Measurements from ENCODE around the gene DNAH7.

DNAH7 gene

DNA sequence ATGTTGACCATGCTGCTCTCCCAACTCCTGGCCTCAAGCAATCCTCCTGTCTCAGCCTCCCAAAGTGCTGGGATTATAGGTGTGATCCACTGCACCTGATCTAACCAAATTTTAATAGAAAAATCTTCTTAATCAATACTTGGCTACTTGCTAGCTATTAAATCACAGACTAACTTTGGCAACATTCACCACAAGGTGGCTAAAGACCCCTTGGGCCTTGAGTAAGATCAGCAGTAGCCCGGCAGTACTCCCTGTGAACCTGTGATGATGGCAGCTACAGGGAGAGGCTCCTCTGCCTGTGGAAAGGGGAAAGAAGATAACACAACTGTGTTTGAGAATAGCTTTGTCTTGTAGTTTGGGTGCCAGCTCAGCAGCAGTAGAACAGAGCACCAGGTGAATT, 308.8 kb downstream of the DNAH7 start:
- peaks cover 2% of the 10 kb centered on the region; the same call in 1 of the 2 replicates for H3K9me3 ChIP-seq (ENCODE audit: control insufficient read depth, insufficient read depth, low read length)
- H3K4me3 ChIP-seq (ENCODE audit: low read depth, low read length), result no peak overlapping the region
- H3K4me1 ChIP-seq (ENCODE audit: control insufficient read depth, insufficient read depth, low read length), result peaks cover 7% of the 10 kb centered on the region; the same call in 1 of the 2 replicates
- no peak overlapping the region for H3K27ac ChIP-seq (ENCODE audit: low read depth, low read length)
- no peak overlapping the region for H3K9ac ChIP-seq (ENCODE audit: low read depth, low read length)
- H3K27me3 ChIP-seq (ENCODE audit: control insufficient read depth, insufficient read depth, low read length), result no peaks in the 10 kb centered on the region
- H3K36me3 ChIP-seq (ENCODE audit: control insufficient read depth, insufficient read depth, low read length), result no peaks in the 10 kb centered on the region

DNA sequence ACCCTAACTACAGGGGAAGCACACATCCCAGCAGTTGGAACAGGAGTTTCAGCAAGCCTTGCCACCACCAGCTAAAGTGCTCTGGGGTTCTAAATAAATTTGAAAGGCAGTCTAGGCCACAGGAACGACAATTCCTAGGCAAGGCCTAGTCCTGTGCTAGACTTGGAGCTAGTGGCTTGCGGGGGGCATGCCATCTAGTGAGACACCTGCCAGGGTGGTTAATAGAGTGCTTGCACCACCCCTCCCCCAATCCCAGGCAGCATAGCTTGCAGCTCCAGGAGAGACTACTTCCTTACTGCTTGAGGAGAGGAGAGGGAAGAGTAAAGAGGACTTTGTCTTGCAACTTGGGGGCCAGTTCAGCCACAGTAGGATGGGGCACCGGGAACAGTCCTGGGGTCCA, 309.8 kb downstream of the DNAH7 start:
- Histone ChIP-seq H3K27ac (ENCODE audit: low read depth, low read length) (no peak overlapping the region), H3K9me3 (ENCODE audit: control insufficient read depth, insufficient read depth, low read length) (no peaks in the 10 kb centered on the region), H3K4me3 (ENCODE audit: low read depth, low read length) (no peak overlapping the region), H3K36me3 (ENCODE audit: control insufficient read depth, insufficient read depth, low read length) (no peaks in the 10 kb centered on the region), H3K27me3 (ENCODE audit: control insufficient read depth, insufficient read depth, low read length) (no peaks in the 10 kb centered on the region), H3K4me1 (ENCODE audit: control insufficient read depth, insufficient read depth, low read length) (peaks cover 7% of the 10 kb centered on the region; the same call in 1 of the 2 replicates), H3K9ac (ENCODE audit: low read depth, low read length) (no peak overlapping the region)

DNA sequence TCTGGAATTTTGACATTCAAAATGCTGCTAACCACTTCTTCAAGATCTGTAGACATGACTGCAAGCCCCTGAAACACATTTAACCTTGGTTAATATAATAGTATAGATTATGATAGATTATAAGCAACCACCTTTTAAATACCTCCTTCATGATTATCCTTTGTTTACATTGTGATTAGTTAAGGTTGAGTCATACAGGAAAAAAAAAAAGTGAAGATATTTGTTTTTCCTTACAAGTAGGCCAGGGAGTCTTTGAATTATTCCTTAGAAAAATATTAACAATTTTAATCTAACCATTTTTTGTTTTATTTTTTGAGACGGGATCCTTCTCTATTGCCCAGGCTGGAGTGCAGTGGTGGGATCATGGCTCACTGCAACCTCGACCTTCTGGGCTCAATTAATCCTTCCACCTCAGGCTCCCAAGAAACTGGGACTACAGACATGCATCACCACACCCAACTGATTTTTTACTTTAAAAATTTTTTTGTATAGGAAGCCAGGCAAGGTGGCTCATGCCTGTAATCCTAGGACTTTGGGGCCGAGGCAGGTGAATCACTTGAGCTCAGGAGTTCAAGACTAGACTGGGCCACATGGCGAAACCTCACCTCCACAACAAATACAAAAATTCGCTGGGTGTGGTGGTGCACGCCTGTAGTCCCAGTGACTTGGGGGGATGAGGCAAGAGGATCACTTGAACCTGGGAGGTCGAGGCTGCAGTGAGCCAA, 312.3 kb downstream of the DNAH7 start:
- H3K27ac ChIP-seq (ENCODE audit: low read depth, low read length), result no peak overlapping the region
- no peak overlapping the region for H3K9ac ChIP-seq (ENCODE audit: low read depth, low read length)
- H3K9me3 ChIP-seq (ENCODE audit: control insufficient read depth, insufficient read depth, low read length), result no peaks in the 10 kb centered on the region

DNA sequence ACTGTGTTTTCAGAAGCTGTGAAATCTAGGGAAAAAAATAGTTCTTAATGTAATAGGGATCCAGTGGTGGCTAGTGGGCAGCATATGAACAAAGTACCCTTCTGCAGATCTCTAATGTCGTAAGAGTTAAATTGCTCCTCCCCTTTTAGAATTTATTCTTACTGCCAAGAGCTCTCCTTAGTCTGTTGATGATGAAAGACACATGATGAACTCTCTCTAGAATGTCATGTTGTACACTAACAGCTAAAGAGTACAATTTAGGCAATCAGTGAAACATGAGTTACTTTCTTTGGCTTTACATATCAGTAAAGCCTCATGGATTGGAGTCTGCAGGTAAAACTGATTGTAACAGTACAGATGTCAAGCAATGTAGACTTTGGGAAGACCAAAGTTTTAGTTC, 327.4 kb downstream of the DNAH7 start:
- no peak overlapping the region for H3K9ac ChIP-seq (ENCODE audit: low read depth, low read length)
- H3K9me3 ChIP-seq (ENCODE audit: control insufficient read depth, insufficient read depth, low read length), result peaks cover 25% of the 10 kb centered on the region
- peaks cover 56% of the 10 kb centered on the region for H3K36me3 ChIP-seq (ENCODE audit: control insufficient read depth, insufficient read depth, low read length)
- no peaks in the 10 kb centered on the region for H3K27me3 ChIP-seq (ENCODE audit: control insufficient read depth, insufficient read depth, low read length)
- H3K27ac ChIP-seq (ENCODE audit: low read depth, low read length), result no peak overlapping the region
- no peak overlapping the region for H3K4me3 ChIP-seq (ENCODE audit: low read depth, low read length)
- no peaks in the 10 kb centered on the region for H3K4me1 ChIP-seq (ENCODE audit: control insufficient read depth, insufficient read depth, low read length)

More for the DNA sequence above, 312.3 kb downstream of the DNAH7 start:
- H3K36me3 ChIP-seq (ENCODE audit: control insufficient read depth, insufficient read depth, low read length), result no peaks in the 10 kb centered on the region
- H3K4me1 ChIP-seq (ENCODE audit: control insufficient read depth, insufficient read depth, low read length), result peaks cover 7% of the 10 kb centered on the region; the same call in 1 of the 2 replicates
- H3K4me3 ChIP-seq (ENCODE audit: low read depth, low read length), result no peak overlapping the region
- H3K27me3 ChIP-seq (ENCODE audit: control insufficient read depth, insufficient read depth, low read length), result no peaks in the 10 kb centered on the region

DNA sequence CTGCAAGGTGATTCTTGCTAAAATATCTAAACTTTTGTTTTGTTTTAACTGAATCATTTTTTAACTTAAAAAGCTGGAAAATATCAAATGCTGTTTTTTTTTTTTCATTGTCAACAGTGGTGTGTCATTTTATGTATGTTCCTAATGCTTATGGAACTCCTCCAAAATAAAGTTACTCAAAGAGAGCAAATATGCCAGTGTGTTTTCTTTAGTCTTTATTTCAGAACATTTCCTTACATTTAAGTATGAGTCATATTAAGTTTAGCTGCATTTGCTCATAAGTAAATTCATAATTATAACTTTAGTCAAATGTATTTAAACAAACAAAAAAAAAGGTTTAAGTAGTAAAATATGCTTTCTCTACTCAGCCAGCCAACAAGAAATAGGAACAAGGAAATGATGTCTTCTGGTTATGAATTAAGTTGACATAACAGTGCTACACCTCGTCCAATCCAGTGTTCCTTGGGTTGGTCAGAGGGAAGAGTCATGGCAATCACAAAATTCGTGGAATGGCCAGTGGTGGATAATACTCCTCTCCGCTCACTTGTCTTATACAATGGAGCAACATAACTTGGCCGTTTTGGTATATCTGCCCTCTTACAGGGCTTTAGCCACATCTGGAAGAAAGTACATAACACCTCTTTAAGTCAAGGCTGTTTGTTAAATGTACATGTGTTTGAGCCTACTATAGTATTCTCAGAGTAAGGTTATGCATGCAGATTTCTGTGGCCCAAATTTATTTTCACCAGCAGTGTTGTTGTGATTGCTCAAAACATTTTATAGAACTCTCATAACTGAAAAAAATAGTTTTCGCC, 330.9 kb downstream of the DNAH7 start:
- H3K36me3 ChIP-seq (ENCODE audit: control insufficient read depth, insufficient read depth, low read length), result peaks cover 70% of the 10 kb centered on the region
- H3K9me3 ChIP-seq (ENCODE audit: control insufficient read depth, insufficient read depth, low read length), result peaks cover 14% of the 10 kb centered on the region
- H3K4me1 ChIP-seq (ENCODE audit: control insufficient read depth, insufficient read depth, low read length), result no peaks in the 10 kb centered on the region
- H3K9ac ChIP-seq (ENCODE audit: low read depth, low read length), result no peak overlapping the region
- H3K27ac ChIP-seq (ENCODE audit: low read depth, low read length), result no peak overlapping the region
- H3K4me3 ChIP-seq (ENCODE audit: low read depth, low read length), result no peak overlapping the region
- no peaks in the 10 kb centered on the region for H3K27me3 ChIP-seq (ENCODE audit: control insufficient read depth, insufficient read depth, low read length)

DNA sequence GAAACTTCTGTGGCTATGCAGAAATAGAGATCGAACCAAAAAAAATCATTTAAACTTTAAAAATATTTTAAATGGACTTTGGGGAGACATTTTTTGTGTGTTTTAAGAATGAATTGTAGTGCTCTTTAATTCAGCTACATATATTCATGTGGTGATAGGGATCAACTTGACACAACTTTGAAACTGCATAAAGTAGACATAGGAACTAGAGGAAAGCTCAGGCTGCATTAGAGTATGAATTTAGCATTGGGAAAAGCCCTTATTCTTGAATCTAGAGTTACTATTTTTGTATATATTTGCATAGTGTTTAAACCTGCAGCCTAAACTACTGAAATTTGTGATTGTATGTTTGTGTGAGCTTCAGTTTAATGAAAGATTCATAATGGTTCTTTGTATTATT, 333.3 kb downstream of the DNAH7 start:
- no peak overlapping the region for H3K4me3 ChIP-seq (ENCODE audit: low read depth, low read length)
- H3K9ac ChIP-seq (ENCODE audit: low read depth, low read length), result no peak overlapping the region
- H3K4me1 ChIP-seq (ENCODE audit: control insufficient read depth, insufficient read depth, low read length), result no peaks in the 10 kb centered on the region
- H3K27me3 ChIP-seq (ENCODE audit: control insufficient read depth, insufficient read depth, low read length), result no peaks in the 10 kb centered on the region
- no peaks in the 10 kb centered on the region for H3K9me3 ChIP-seq (ENCODE audit: control insufficient read depth, insufficient read depth, low read length)
- H3K36me3 ChIP-seq (ENCODE audit: control insufficient read depth, insufficient read depth, low read length), result peaks cover 72% of the 10 kb centered on the region
- H3K27ac ChIP-seq (ENCODE audit: low read depth, low read length), result no peak overlapping the region

DNA sequence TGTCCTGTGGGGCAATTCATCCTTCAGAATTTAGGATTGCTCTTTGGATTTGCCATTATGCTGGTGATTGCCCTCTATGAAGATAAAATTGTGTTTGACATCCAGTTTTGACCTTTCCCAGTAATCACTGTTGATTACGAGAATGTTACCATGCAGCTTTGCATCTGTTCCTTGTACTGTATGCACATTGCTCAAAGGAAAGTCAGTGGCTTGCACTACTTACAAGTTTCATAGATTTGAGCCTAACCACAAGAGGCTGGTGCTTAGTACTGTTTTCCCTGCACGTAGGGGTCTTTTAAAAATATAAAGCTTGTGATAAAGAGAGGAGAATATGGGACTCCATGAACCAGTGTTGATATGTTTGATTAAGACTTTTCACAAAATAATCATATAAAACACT, 333.7 kb downstream of the DNAH7 start:
- H3K4me1 ChIP-seq (ENCODE audit: control insufficient read depth, insufficient read depth, low read length), result no peaks in the 10 kb centered on the region
- H3K36me3 ChIP-seq (ENCODE audit: control insufficient read depth, insufficient read depth, low read length), result peaks cover 76% of the 10 kb centered on the region
- no peaks in the 10 kb centered on the region for H3K9me3 ChIP-seq (ENCODE audit: control insufficient read depth, insufficient read depth, low read length)
- no peak overlapping the region for H3K27ac ChIP-seq (ENCODE audit: low read depth, low read length)
- H3K9ac ChIP-seq (ENCODE audit: low read depth, low read length), result no peak overlapping the region
- H3K27me3 ChIP-seq (ENCODE audit: control insufficient read depth, insufficient read depth, low read length), result no peaks in the 10 kb centered on the region
- no peak overlapping the region for H3K4me3 ChIP-seq (ENCODE audit: low read depth, low read length)

DNA sequence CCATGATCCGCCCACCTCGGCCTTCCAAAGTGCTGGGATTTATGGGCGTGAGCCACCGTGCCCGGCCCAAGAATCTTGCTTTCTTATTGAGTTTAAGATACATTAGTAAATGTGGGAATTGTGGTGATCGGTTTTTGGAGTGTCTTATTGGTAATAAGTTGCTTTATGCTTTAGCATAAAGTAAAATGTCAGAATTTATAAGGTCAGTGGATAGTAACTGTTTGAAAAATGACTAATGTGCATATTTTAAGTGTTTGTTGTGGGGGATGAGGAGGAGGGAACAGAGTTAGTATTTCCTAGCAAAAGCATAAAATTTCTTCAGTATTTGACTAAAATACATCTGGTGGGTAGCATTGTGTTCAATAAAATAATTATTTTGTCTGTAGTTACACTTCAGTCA, 334.2 kb downstream of the DNAH7 start:
- Histone ChIP-seq H3K4me3 (ENCODE audit: low read depth, low read length) (no peak overlapping the region), H3K9me3 (ENCODE audit: control insufficient read depth, insufficient read depth, low read length) (no peaks in the 10 kb centered on the region), H3K4me1 (ENCODE audit: control insufficient read depth, insufficient read depth, low read length) (no peaks in the 10 kb centered on the region), H3K27me3 (ENCODE audit: control insufficient read depth, insufficient read depth, low read length) (no peaks in the 10 kb centered on the region), H3K27ac (ENCODE audit: low read depth, low read length) (no peak overlapping the region), H3K9ac (ENCODE audit: low read depth, low read length) (no peak overlapping the region), H3K36me3 (ENCODE audit: control insufficient read depth, insufficient read depth, low read length) (peaks cover 79% of the 10 kb centered on the region)

DNA sequence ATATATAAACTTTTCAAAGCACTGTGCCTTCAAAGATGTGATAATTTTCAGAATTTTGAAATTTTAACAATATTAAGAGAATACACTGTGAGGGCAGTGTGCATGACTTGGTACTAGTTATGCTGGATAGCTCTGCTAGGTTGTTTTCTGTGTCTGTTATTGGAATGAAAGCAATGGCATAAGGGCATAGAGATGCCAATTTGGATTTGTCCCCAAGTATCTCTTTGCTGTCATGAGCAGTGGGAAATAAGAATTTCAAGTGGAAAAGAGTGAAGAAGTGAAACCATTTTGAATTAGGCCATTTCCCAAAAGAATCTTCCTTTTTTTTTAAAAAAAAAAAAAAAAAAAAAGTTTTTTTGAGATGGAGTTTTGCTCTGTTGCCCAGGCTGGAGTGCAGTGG, 334.8 kb downstream of the DNAH7 start:
- Histone ChIP-seq H3K9me3 (ENCODE audit: control insufficient read depth, insufficient read depth, low read length) (no peaks in the 10 kb centered on the region), H3K36me3 (ENCODE audit: control insufficient read depth, insufficient read depth, low read length) (peaks cover 80% of the 10 kb centered on the region)

DNA sequence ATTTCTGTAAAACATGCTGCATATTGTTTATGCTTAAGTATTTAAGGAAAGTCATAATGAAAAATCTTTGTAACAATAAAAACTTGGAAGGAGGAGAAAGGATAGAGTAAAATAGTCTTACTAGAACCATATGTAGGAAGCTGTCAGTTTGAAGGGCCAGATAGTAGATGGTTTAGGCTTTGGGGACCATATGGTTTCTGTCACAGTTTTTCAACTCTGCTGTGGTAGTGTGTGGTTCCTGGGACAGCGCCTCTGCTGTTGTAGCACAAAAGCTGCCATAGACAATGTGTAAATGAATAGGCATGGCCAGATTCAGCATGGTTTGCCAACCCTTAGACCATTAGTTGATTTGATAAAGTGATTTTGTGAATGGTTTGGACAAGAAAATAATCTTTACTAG, 336.1 kb downstream of the DNAH7 start:
- no peak overlapping the region for H3K4me3 ChIP-seq (ENCODE audit: low read depth, low read length)
- H3K9ac ChIP-seq (ENCODE audit: low read depth, low read length), result no peak overlapping the region

More for the DNA sequence above, 334.8 kb downstream of the DNAH7 start:
- Histone ChIP-seq H3K27me3 (ENCODE audit: control insufficient read depth, insufficient read depth, low read length) (no peaks in the 10 kb centered on the region), H3K4me3 (ENCODE audit: low read depth, low read length) (no peak overlapping the region), H3K27ac (ENCODE audit: low read depth, low read length) (no peak overlapping the region), H3K4me1 (ENCODE audit: control insufficient read depth, insufficient read depth, low read length) (no peaks in the 10 kb centered on the region), H3K9ac (ENCODE audit: low read depth, low read length) (no peak overlapping the region)

DNA sequence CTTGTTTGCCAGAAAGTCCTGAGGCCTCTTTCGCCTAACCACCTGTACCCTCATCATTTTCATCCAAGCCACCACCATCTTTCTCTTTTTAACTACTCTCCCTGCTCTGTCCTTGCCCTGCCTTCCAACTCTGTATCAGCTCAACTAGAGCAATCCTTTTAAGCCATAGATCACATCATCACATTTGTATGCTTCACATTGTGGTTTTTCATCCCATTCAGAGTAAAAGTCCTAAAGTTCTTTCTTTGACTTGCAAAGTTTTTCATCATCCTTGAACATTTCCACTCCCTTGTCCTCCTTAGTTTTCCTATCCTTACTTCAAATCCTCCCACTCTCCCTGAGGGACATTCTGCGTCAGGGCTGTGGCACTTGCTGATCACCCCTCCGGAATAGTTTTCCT, 337.7 kb downstream of the DNAH7 start:
- Histone ChIP-seq H3K27ac (ENCODE audit: low read depth, low read length) (no peak overlapping the region), H3K9ac (ENCODE audit: low read depth, low read length) (no peak overlapping the region), H3K27me3 (ENCODE audit: control insufficient read depth, insufficient read depth, low read length) (no peaks in the 10 kb centered on the region), H3K9me3 (ENCODE audit: control insufficient read depth, insufficient read depth, low read length) (no peaks in the 10 kb centered on the region), H3K36me3 (ENCODE audit: control insufficient read depth, insufficient read depth, low read length) (peaks cover 86% of the 10 kb centered on the region), H3K4me3 (ENCODE audit: low read depth, low read length) (no peak overlapping the region), H3K4me1 (ENCODE audit: control insufficient read depth, insufficient read depth, low read length) (no peaks in the 10 kb centered on the region)

More for the DNA sequence above, 336.1 kb downstream of the DNAH7 start:
- Histone ChIP-seq H3K27me3 (ENCODE audit: control insufficient read depth, insufficient read depth, low read length) (no peaks in the 10 kb centered on the region), H3K9me3 (ENCODE audit: control insufficient read depth, insufficient read depth, low read length) (no peaks in the 10 kb centered on the region), H3K4me1 (ENCODE audit: control insufficient read depth, insufficient read depth, low read length) (no peaks in the 10 kb centered on the region), H3K27ac (ENCODE audit: low read depth, low read length) (no peak overlapping the region), H3K36me3 (ENCODE audit: control insufficient read depth, insufficient read depth, low read length) (peaks cover 87% of the 10 kb centered on the region)

Measured in HUES48 (cell line).